SK-N-SH (cell line): ENCODE results near the gene BNIP3. TPM values are rescaled to one million over a fixed set of nuclear protein-coding genes. Genes with fewer than 3 reads are reported as not detected.

Experiments
- CTCF ChIA-PET: fragments of 300-600, 350-600 bp; formaldehyde crosslinking; extraction: SDS; loops from one replicate; lab custom pipeline; 2021; lab: Yijun Ruan, JAX
- POLR2A ChIA-PET: fragments of 350-600 bp; sonication (Branson Sonifier 250); formaldehyde crosslinking; extraction: SDS; loops from one replicate; lab custom pipeline; 2020; ENCODE audit warnings: antibody characterized with exemption, inconsistent platforms; lab: Yijun Ruan, JAX
- DNase-seq: peaks from one replicate; pipeline ENCODE4 v3.0.0; 2012
- H2AFZ ChIP-seq: fragments of 200-600 bp; sonication (generic); 2 replicates; pipeline ENCODE4 v1.8.1; 2016; ENCODE audit warnings: antibody characterized with exemption, mild to moderate bottlenecking, low read depth
- H3F3A ChIP-seq: fragments of 200-600 bp; sonication (generic); replicated peaks from 2 replicates; pipeline ENCODE3; 2016; ENCODE audit warnings: antibody characterized with exemption, mild to moderate bottlenecking; ENCODE audit not compliant: insufficient read depth
- H3K27ac ChIP-seq, 2 experiments: fragments of 200-500 bp in 1 of 2; fragments of 200-600 bp in 1 of 2; sonication (Bioruptor generic) in 1 of 2; sonication (generic), shearing (Covaris generic) in 1 of 2; 2 replicates each; pipeline versions ENCODE4 v1.5.1 to v1.6.1; 2014 to 2016; ENCODE audit warnings: low read depth in 2 of 2, inconsistent platforms in 1 of 2, low read length in 1 of 2, mild to moderate bottlenecking in 1 of 2, mixed read lengths in 1 of 2
- H3K27me3 ChIP-seq: fragments of 200-600 bp; sonication (generic), shearing (Covaris generic); 2 replicates; pipeline ENCODE4 v1.6.1; 2016; ENCODE audit warnings: mixed run types; ENCODE audit not compliant: insufficient read depth
- H3K36me3 ChIP-seq, 2 experiments: fragments of 200-500 bp in 1 of 2; fragments of 200-600 bp in 1 of 2; sonication (Bioruptor generic) in 1 of 2; sonication (generic) in 1 of 2; replicated peaks in 1 of 2; 2 replicates each; pipeline versions ENCODE3 to v1.5.1; 2014 to 2016; ENCODE audit warnings: low read length in 1 of 2, mild to moderate bottlenecking in 1 of 2; ENCODE audit not compliant: insufficient read depth in 2 of 2, control insufficient read depth in 1 of 2
- H3K4me1 ChIP-seq, 2 experiments: fragments of 200-500 bp in 1 of 2; fragments of 200-600 bp in 1 of 2; sonication (Bioruptor generic) in 1 of 2; sonication (generic), shearing (Covaris generic) in 1 of 2; 2 replicates each; pipeline versions ENCODE4 v1.5.1 to v1.6.1; 2014 to 2016; ENCODE audit warnings: low read depth in 1 of 2, low read length in 1 of 2, mixed run types in 1 of 2; ENCODE audit not compliant: insufficient read depth in 2 of 2, control insufficient read depth in 1 of 2
- H3K4me2 ChIP-seq: fragments of 200-600 bp; sonication (generic), shearing (Covaris generic); 2 replicates; pipeline ENCODE4 v1.6.1; 2017; ENCODE audit warnings: mixed run types
- H3K4me3 ChIP-seq, 2 experiments: fragments of 200-500 bp in 1 of 2; fragments of 200-600 bp in 1 of 2; sonication (Bioruptor generic) in 1 of 2; sonication (generic), shearing (Covaris generic) in 1 of 2; 2 replicates each; pipeline versions ENCODE4 v1.5.1 to v1.8.1; 2014 to 2016; ENCODE audit warnings: low read depth in 2 of 2, inconsistent platforms in 1 of 2, low read length in 1 of 2, mild to moderate bottlenecking in 1 of 2, mixed read lengths in 1 of 2, moderate library complexity in 1 of 2
- H3K79me2 ChIP-seq: fragments of 200-600 bp; sonication (generic); 2 replicates; pipeline ENCODE4 v1.8.1; 2017; ENCODE audit warnings: mild to moderate bottlenecking; ENCODE audit not compliant: insufficient read depth
- H3K9ac ChIP-seq: fragments of 200-600 bp; sonication (generic); 2 replicates; pipeline ENCODE4 v1.6.1; 2017; ENCODE audit warnings: mixed run types
- H3K9me2 ChIP-seq: fragments of 200-600 bp; sonication (generic); 2 replicates; pipeline ENCODE4 v1.6.1; 2017; ENCODE audit warnings: mixed run types
- H3K9me3 ChIP-seq: fragments of 200-600 bp; sonication (generic); 2 replicates; pipeline ENCODE4 v1.6.1; 2017; ENCODE audit warnings: mixed run types, mild to moderate bottlenecking, moderate library complexity
- H4K20me1 ChIP-seq: fragments of 200-600 bp; sonication (generic); 2 replicates; pipeline ENCODE4 v1.6.1; 2017; ENCODE audit warnings: mild to moderate bottlenecking, mixed run types; ENCODE audit not compliant: insufficient read depth
- CHD2 ChIP-seq: fragments of 150-350 bp; IDR thresholded peaks from 2 replicates; pipeline ENCODE4 v1.6.1; 2018; ENCODE audit warnings: low read length; ENCODE audit not compliant: partially characterized antibody
- CTCF ChIP-seq: fragments of 200-600 bp; sonication (generic); IDR thresholded peaks from 2 replicates; pipeline ENCODE4 v1.6.1; 2017; ENCODE audit warnings: antibody characterized with exemption, mild to moderate bottlenecking, moderate library complexity
- EZH2phosphoT487 ChIP-seq: fragments of 200-600 bp; sonication (generic); IDR thresholded peaks from 2 replicates; pipeline ENCODE4 v1.6.1; 2017; ENCODE audit warnings: low read depth, mixed run types, mild to moderate bottlenecking, antibody characterized with exemption, moderate library complexity, borderline replicate concordance
- MXI1 ChIP-seq: IDR thresholded peaks from 2 replicates; pipeline ENCODE4 v1.6.1; 2012; ENCODE audit warnings: mild to moderate bottlenecking, low read depth, low read length, improper control_type of control experiment
- NRF1 ChIP-seq: IDR thresholded peaks from 2 replicates; pipeline ENCODE4 v1.6.1; 2012; ENCODE audit warnings: low read depth, mild to moderate bottlenecking, low read length
- RAD21 ChIP-seq: IDR thresholded peaks from 2 replicates; pipeline ENCODE4 v1.6.1; 2012; ENCODE audit warnings: mild to moderate bottlenecking, low read length
- RFX5 ChIP-seq: IDR thresholded peaks from 2 replicates; pipeline ENCODE4 v1.6.1; 2012; ENCODE audit warnings: mild to moderate bottlenecking, improper control_type of control experiment, low read length
- SIN3A ChIP-seq: IDR thresholded peaks from 2 replicates; pipeline ENCODE4 v1.6.1; 2012; ENCODE audit warnings: low read depth, mild to moderate bottlenecking, low read length, moderate library complexity, borderline replicate concordance
- SMC3 ChIP-seq: IDR thresholded peaks from 2 replicates; pipeline ENCODE4 v1.6.1; 2012; ENCODE audit warnings: low read depth, low read length, improper control_type of control experiment
- ZBTB33 ChIP-seq: IDR thresholded peaks from 2 replicates; pipeline ENCODE4 v1.4.0; 2012; ENCODE audit warnings: low read depth, borderline replicate concordance
- WGBS: methylation state at CpG from one replicate; pipeline ENCODE4 v1.1.6; 2017; ENCODE audit warnings: low lambda C conversion rate; 5-methylcytosine and 5-hydroxymethylcytosine counted together
- polyA plus RNA-seq, 3 experiments: library from polyadenylated mRNA; depleted of rRNA; stranded (reverse); fragments of >200 nt; gene quantifications; 2 replicates each; pipeline ENCODE4 v1.2.3, GENCODE V29; 2012

Gene BNIP3
- polyA plus RNA-seq, 1 of the 3 experiments (the other 2 are of a cell fraction): 40.3 TPM

DNA sequence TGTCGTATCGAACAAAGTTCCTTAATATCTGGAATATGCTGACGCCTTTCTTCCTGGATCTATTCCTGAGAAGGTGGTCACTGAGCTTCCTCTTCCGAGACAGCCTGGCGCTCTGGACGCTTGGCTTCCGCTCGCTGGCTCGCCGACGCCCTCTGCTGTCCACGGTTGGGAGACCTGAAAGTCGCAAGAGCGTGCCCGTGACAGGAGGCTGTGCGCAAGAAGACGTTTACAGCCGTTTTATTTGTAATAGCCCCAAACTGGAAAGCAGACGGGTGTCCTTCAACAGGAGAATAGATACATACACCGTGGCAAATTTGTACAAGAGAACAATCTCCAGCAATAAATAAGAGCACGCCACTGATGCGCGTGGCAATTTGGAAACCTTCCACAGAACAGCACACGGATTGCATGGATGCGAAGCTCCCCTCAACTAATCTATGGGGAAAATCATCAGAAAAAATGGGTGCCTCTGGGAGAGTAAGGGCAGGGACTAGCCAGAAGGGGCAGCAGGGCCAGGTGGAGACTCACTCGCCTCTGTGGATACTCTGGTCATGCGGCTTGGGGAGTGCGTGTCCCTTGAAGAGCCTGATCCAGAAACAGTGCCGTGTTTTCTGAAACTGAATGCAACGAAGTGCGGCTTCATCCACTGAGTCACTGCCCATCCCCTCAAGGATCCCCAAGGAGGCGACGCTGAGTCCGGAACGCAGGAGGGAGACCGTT, 41.5 kb upstream of the BNIP3 start:
- DNase-seq: peak; percentile 84
- Histone ChIP-seq H3F3A (no peaks in the 10 kb centered on the region), H4K20me1 (no peaks in the 10 kb centered on the region), H3K9ac (no peak overlapping the region), H3K9me3 (no peaks in the 10 kb centered on the region), H3K27ac (no peak overlapping the region), H3K36me3 (no peaks in the 10 kb centered on the region), H3K4me1 (peaks cover 0 to 9% of the 10 kb centered on the region in 2 experiments; a peak in 1 of 4 replicates), H3K79me2 (no peaks in the 10 kb centered on the region), H2AFZ (no peak overlapping the region), H3K4me2 (peak overlapping the region; percentile 67), H3K9me2 (no peaks in the 10 kb centered on the region), H3K4me3 (peak overlapping the region; percentile 24 to 43), H3K27me3 (no peaks in the 10 kb centered on the region; the same call in 1 of the 2 replicates)
- ChIA-PET POLR2A (interaction anchor here (1.1 kb wide), 1 partner anchor 569 kb away, joined by 3 read pairs; no protein-coding TSS in a partner anchor), CTCF (interaction anchor here (0.5 to 2.9 kb wide), 72 partner anchors 10 to 1723 kb away, joined by 3 to 78 read pairs (median 4); partner anchors contain the start of genes BNIP3 and PPP2R2D)
- 14% methylated on average over 34 of the region's 36 CpGs for WGBS
- TF ChIP-seq SIN3A (0 out of 2 replicates have a peak, but pooled peaks have one; percentile 28), MXI1 (peak; percentile 52), NRF1 (peak; percentile 22; the same call in 1 of the 2 replicates), RFX5 (no peak), RAD21 (peak; percentile 90), SMC3 (peak; percentile 93), ZBTB33 (no peak), CTCF (peak; percentile 88), CHD2 (peak; percentile 15)

GRCh38 chr10:132022241-132022640, 40.5 kb upstream of the BNIP3 start:
- Histone ChIP-seq H3K9me2 (no peaks in the 10 kb centered on the region), H3K9me3 (no peaks in the 10 kb centered on the region), H3K4me2 (no peak overlapping the region), H3K36me3 (no peaks in the 10 kb centered on the region), H4K20me1 (no peaks in the 10 kb centered on the region), H3K27me3 (no peaks in the 10 kb centered on the region), H3K4me3 (no peak overlapping the region), H3K9ac (no peak overlapping the region), H3K4me1 (peaks cover 0 to 9% of the 10 kb centered on the region in 2 experiments; a peak in 1 of 4 replicates), H2AFZ (no peak overlapping the region), H3K79me2 (no peaks in the 10 kb centered on the region), H3F3A (no peaks in the 10 kb centered on the region), H3K27ac (no peak overlapping the region)
- no peak for DNase-seq
- no peak for TF ChIP-seq NRF1
- no peak for TF ChIP-seq SIN3A
- no peak for TF ChIP-seq EZH2phosphoT487
- ChIA-PET CTCF (interaction anchor here (0.9 to 2.9 kb wide), 29 partner anchors 11 to 568 kb away, joined by 3 to 78 read pairs (median 11); partner anchors contain the start of genes BNIP3 and PPP2R2D), POLR2A (interaction anchor here (1.1 kb wide), 1 partner anchor 568 kb away, joined by 3 read pairs; no protein-coding TSS in a partner anchor)
- 73% methylated on average over 11 of the region's 18 CpGs for WGBS
